Measurements from ENCODE around the gene GMFB.
"Not testable (repeated sequence)": the region's sequence is repeated elsewhere in the genome, so short reads cannot be mapped to it uniquely, and the experiment has no call there.

The GMFB gene

GRCh38 chr14:54457609-54457996, 31.2 kb downstream of the GMFB start:
- DNase-seq (ENCODE audit: low read depth): no peak

- not testable (repeated sequence) for DNase-seq (ENCODE audit: low read depth)
Measured at GRCh38 chr14:54456820-54457608, 31.8 kb downstream of the GMFB start.

- DNase-seq (ENCODE audit: low read depth): no peak
Measured at GRCh38 chr14:54455363-54455762, 33.4 kb downstream of the GMFB start.

GRCh38 chr14:54453990-54454389, 34.8 kb downstream of the GMFB start:
- DNase-seq (ENCODE audit: low read depth): not testable (repeated sequence)

GRCh38 chr14:54453252-54453651, 35.5 kb downstream of the GMFB start:
- DNase-seq (ENCODE audit: low read depth): no peak

- DNase-seq (ENCODE audit: low read depth): no peak
Measured at GRCh38 chr14:54451961-54452360, 36.8 kb downstream of the GMFB start.

GRCh38 chr14:54451121-54451601, 37.6 kb downstream of the GMFB start:
- DNase-seq (ENCODE audit: low read depth): no peak

GRCh38 chr14:54450535-54450934, 38.2 kb downstream of the GMFB start:
- no peak for DNase-seq (ENCODE audit: low read depth)

- no peak for DNase-seq (ENCODE audit: low read depth)
Measured at GRCh38 chr14:54447231-54447692, 41.5 kb downstream of the GMFB start.

GRCh38 chr14:54446161-54446693, 42.6 kb downstream of the GMFB start:
- DNase-seq (ENCODE audit: low read depth): no peak

GRCh38 chr14:54444681-54445080, 44.1 kb downstream of the GMFB start:
- no peak for DNase-seq (ENCODE audit: low read depth)

GRCh38 chr14:54443981-54444380, 44.8 kb downstream of the GMFB start:
- DNase-seq (ENCODE audit: low read depth): no peak

GRCh38 chr14:54442961-54443360, 45.8 kb downstream of the GMFB start:
- DNase-seq (ENCODE audit: low read depth): not testable (repeated sequence)

GRCh38 chr14:54440873-54441868, 47.6 kb downstream of the GMFB start, which contains the start of gene CNIH1:
Gene CNIH1, minus strand, starts transcription at chr14:54441374. Its CDS starts 47 bp downstream, at chr14:54441327.
- DNase-seq (ENCODE audit: low read depth): peak; percentile 76

- no peak for DNase-seq (ENCODE audit: low read depth)
Measured at GRCh38 chr14:54440476-54440872, 48.3 kb downstream of the GMFB start.

GRCh38 chr14:54440037-54440436, 48.7 kb downstream of the GMFB start:
- no peak for DNase-seq (ENCODE audit: low read depth)

- no peak for DNase-seq (ENCODE audit: low read depth)
Measured at GRCh38 chr14:54438703-54439102, 50.1 kb downstream of the GMFB start.

- not testable (repeated sequence) for DNase-seq (ENCODE audit: low read depth)
Measured at GRCh38 chr14:54437954-54438353, 50.8 kb downstream of the GMFB start.

- DNase-seq (ENCODE audit: low read depth): no peak
Measured at GRCh38 chr14:54435500-54435981, 53.2 kb downstream of the GMFB start.

GRCh38 chr14:54428527-54428926, 60.3 kb downstream of the GMFB start:
- DNase-seq (ENCODE audit: low read depth): no peak

GRCh38 chr14:54427871-54428270, 60.9 kb downstream of the GMFB start:
- DNase-seq (ENCODE audit: low read depth): no peak

Data from HS-27A (cell line).